ENCODE data around the gene GPATCH2.

GRCh38 chr1:217626321-217626720 lies 4.6 kb downstream of the GPATCH2 start:
- TF ChIP-seq GATA3 (IDR thresholded peaks at IDR 0.05; ENCODE audit: low read depth, low read length): no peak
- no peak for TF ChIP-seq GATA2 (IDR thresholded peaks at IDR 0.05; ENCODE audit: low read depth, low read length)
